ENCODE data around the gene TBRG1. TPM values are rescaled to one million over a fixed set of nuclear protein-coding genes. Genes with fewer than 3 reads are reported as not detected.

Gene TBRG1
- total and polyA plus RNA-seq, 2 of the 4 experiments (the other 2 are of a cell fraction), result 13.3 to 23.2 TPM

GRCh38 chr11:124592627-124593026, 30.0 kb upstream of the TBRG1 start:
- Histone ChIP-seq H4K20me1 (ENCODE audit: insufficient read depth, low read length) (no peaks in the 10 kb centered on the region), H3K4me3 (ENCODE audit: insufficient read depth, low read depth, low read length) (no peak overlapping the region), H3K18ac (ENCODE audit: low read depth, low read length) (no peak overlapping the region), H2BK120ac (ENCODE audit: low read depth, low read length) (no peak overlapping the region), H2BK20ac (ENCODE audit: low read depth, low read length) (no peak overlapping the region), H3K23ac (ENCODE audit: low read depth, low read length) (no peak overlapping the region), H3K9me1 (ENCODE audit: insufficient read depth, low read length) (no peaks in the 10 kb centered on the region), H3K27me3 (ENCODE audit: control insufficient read depth, insufficient read depth, low read length) (peaks cover 6% of the 10 kb centered on the region), H3K9me3 (ENCODE audit: control insufficient read depth, insufficient read depth, low read length) (no peaks in the 10 kb centered on the region), H3K27ac (ENCODE audit: insufficient read depth, low read length) (no peak overlapping the region), H3K79me1 (ENCODE audit: low read depth in 1 of 2, low read length in 2 of 2) (no peaks in the 10 kb centered on the region), H3K4me2 (ENCODE audit: low read depth, low read length) (no peak overlapping the region), H2BK5ac (ENCODE audit: low read depth, low read length, poor library complexity, severe bottlenecking) (no peak overlapping the region), H4K91ac (ENCODE audit: insufficient read depth, low read depth, low read length) (no peak overlapping the region), H4K8ac (ENCODE audit: low read depth in 2 of 2, low read length in 2 of 2) (no peak overlapping the region), H4K5ac (ENCODE audit: low read depth, low read length) (no peak overlapping the region), H2AK9ac (replicated peaks; ENCODE audit: low read depth, low read length, poor library complexity) (no peak overlapping the region), H3K9ac (ENCODE audit: low read depth, low read length) (no peak overlapping the region), H3K4ac (ENCODE audit: low read depth, low read length) (no peak overlapping the region), H2AFZ (replicated peaks; ENCODE audit: low read length, poor library complexity) (no peak overlapping the region), H2AK5ac (ENCODE audit: low read depth, low read length) (no peak overlapping the region), H3K14ac (replicated peaks; ENCODE audit: low read depth, low read length) (no peak overlapping the region), H3K56ac (ENCODE audit: extremely low read depth, insufficient read depth, low read length) (no peak overlapping the region), H3K4me1 (ENCODE audit: control insufficient read depth, insufficient read depth, low read length) (no peaks in the 10 kb centered on the region), H2BK15ac (ENCODE audit: low read depth, low read length) (no peak overlapping the region), H3K36me3 (ENCODE audit: control insufficient read depth, insufficient read depth, low read length) (no peaks in the 10 kb centered on the region)
- in situ Hi-C loops (cut with MboI; ENCODE audit: low sequenced_read_pairs) (loop anchor here (25.0 kb wide), 1 partner anchor 530 kb away; no protein-coding TSS in a partner anchor), intact Hi-C loops (cut with micrococcal nuclease) (no loop called here), dilution Hi-C loops (cut with HindIII; ENCODE audit: low sequenced_read_pairs, unreplicated experiment) (no loop called here)
- ATAC-seq (ENCODE audit: low read depth), result no peak
- TF ChIP-seq CEBPB (IDR thresholded peaks at IDR 0.05; ENCODE audit: low read depth, low read length), result no peak
- no peak for TF ChIP-seq RCOR1 (IDR thresholded peaks at IDR 0.05; ENCODE audit: insufficient replicate concordance, low read length)
- TF ChIP-seq MAFK (IDR thresholded peaks at IDR 0.05; ENCODE audit: low read depth, low read length), result no peak
- no peak for TF ChIP-seq SMC3 (IDR thresholded peaks at IDR 0.05; ENCODE audit: low read depth, low read length)
- TF ChIP-seq FOS (IDR thresholded peaks at IDR 0.05; ENCODE audit: low read depth, low read length), result no peak
- no TSS peak for BruUV-seq (replicated peaks)
- ChIA-PET CTCF (no interaction called here), POLR2A (ENCODE audit: unreplicated experiment) (no interaction called here)
- WGBS, 2 experiments (ENCODE audit: extremely low coverage in 2 of 2, insufficient read length in 1 of 2), result 50% methylated on average over 1 of the region's 6 CpGs; no CpG with 5 or more reads in 1 of the 2 experiments
- no peak for DNase-seq
